Measurements from ENCODE around the gene SH3BP5L. TPM values are rescaled to one million over a fixed set of nuclear protein-coding genes. Genes with fewer than 3 reads are reported as not detected.

SH3BP5L gene
- total and polyA plus RNA-seq, 2 of the 13 experiments (the other 11 are each of a cell fraction or from before 2014, with no cell fraction given): 10.3 to 14.9 TPM

DNA sequence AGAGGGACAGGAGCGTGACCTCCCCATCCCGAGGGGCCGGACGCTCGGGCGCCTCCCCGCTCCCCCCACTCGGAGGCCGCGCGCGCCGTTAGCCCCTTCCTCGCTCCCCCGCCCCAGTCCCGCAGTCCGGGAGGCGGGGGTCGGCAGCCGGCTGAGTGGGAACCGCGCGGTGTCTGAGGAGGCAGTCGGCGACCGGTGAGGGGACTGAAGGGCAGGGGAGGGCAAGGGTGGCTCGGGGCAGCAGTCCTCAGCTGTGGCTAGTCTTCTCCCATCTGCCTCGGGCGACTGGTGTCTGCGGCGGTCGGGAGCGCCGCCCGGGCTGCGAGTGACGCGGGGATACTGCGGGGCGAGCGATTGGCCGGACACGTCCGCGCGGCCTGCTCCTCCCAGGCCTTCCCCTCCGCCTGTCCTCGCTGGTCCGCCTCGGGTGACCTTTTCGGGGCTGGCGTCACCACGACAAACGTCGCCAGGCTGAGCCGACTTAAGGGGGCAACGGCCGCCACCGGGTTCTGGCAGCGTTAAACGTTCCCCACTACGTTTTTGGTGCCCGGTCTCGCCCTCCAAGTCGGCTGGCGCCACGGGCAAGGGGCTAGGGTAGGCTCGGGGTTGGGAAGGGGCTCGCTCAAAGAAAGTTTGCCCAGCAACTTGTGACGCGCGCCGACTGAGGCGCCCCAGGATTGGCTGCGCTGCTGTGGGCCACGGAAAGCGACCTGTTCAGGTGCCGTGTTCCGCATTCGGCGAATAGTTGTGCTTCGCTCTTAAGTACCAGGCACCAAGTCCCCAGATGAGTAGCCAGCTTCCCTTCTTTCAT lies 12.8 kb upstream of the SH3BP5L start (continued):
- TF ChIP-seq TCF7L2 (IDR thresholded peaks at IDR 0.05; ENCODE audit: low read depth, low read length): no peak
- TF ChIP-seq SALL2 (CRISPR knock-in tag; IDR thresholded peaks at IDR 0.05): peak; percentile 88
- no peak for TF ChIP-seq TCF7 (IDR thresholded peaks at IDR 0.05; ENCODE audit: low read depth)
- TF ChIP-seq, protein P1, sequence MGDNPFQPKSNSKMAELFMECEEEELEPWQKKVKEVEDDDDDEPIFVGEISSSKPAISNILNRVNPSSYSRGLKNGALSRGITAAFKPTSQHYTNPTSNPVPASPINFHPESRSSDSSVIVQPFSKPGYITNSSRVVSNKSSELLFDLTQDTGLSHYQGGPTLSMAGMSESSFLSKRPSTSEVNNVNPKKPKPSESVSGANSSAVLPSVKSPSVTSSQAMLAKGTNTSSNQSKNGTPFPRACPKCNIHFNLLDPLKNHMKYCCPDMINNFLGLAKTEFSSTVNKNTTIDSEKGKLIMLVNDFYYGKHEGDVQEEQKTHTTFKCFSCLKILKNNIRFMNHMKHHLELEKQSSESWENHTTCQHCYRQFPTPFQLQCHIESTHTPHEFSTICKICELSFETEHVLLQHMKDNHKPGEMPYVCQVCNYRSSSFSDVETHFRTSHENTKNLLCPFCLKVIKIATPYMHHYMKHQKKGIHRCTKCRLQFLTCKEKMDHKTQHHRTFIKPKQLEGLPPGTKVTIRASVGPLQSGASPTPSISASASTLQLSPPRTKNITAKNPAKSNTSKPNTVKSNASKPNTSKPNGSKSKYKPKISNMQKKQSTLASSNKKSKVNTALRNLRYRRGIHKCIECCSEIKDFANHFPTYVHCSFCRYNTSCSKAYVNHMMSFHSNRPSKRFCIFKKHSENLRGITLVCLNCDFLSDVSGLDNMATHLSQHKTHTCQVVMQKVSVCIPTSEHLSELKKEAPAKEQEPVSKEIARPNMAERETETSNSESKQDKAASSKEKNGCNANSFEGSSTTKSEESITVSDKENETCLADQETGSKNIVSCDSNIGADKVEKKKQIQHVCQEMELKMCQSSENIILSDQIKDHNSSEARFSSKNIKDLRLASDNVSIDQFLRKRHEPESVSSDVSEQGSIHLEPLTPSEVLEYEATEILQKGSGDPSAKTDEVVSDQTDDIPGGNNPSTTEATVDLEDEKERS (CRISPR knock-in tag; IDR thresholded peaks at IDR 0.05): peak; percentile 90; the same call in 1 of the 2 replicates
- peak; percentile 69; the same call in 1 of the 2 replicates for TF ChIP-seq ZNF678 (CRISPR knock-in tag; IDR thresholded peaks at IDR 0.05)
- no peak for TF ChIP-seq GPBP1L1 (CRISPR knock-in tag; IDR thresholded peaks at IDR 0.05)
- TF ChIP-seq POLR2G (IDR thresholded peaks at IDR 0.05; ENCODE audit: low read depth, low read length): peak; percentile 71
- TF ChIP-seq, protein P2, sequence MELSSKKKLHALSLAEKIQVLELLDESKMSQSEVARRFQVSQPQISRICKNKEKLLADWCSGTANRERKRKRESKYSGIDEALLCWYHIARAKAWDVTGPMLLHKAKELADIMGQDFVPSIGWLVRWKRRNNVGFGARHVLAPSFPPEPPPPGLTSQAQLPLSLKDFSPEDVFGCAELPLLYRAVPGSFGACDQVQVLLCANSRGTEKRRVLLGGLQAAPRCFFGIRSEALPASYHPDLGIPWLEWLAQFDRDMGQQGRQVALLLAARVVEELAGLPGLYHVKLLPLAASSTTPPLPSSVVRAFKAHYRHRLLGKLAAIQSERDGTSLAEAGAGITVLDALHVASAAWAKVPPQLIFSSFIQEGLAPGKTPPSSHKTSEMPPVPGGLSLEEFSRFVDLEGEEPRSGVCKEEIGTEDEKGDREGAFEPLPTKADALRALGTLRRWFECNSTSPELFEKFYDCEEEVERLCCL (CRISPR knock-in tag; IDR thresholded peaks at IDR 0.05; ENCODE audit: borderline replicate concordance): no peak
- TF ChIP-seq RFX5 (IDR thresholded peaks at IDR 0.05; ENCODE audit: low read depth, low read length): peak; percentile 98
- 0 out of 2 replicates have a peak, but pooled peaks have one; percentile 51 for TF ChIP-seq ZNF446 (CRISPR knock-in tag; IDR thresholded peaks at IDR 0.05)
- TF ChIP-seq MED13 (CRISPR knock-in tag; IDR thresholded peaks at IDR 0.05): peak; percentile 87; the same call in 1 of the 2 replicates
- TF ChIP-seq ZNF430 (CRISPR knock-in tag; IDR thresholded peaks at IDR 0.05): no peak
- 0 out of 2 replicates have a peak, but pooled peaks have one; percentile 58 for TF ChIP-seq KLF13 (CRISPR knock-in tag; IDR thresholded peaks at IDR 0.05)
- 0 out of 2 replicates have a peak, but pooled peaks have one; percentile 9 for TF ChIP-seq ZNF773 (CRISPR knock-in tag; IDR thresholded peaks at IDR 0.05; ENCODE audit: borderline replicate concordance)
- TF ChIP-seq ZNF274 (CRISPR knock-in tag; IDR thresholded peaks at IDR 0.05): peak; percentile 88; the same call in 1 of the 2 replicates
- no peak for TF ChIP-seq ZNF207 (IDR thresholded peaks at IDR 0.05; ENCODE audit: borderline replicate concordance)
- peak; percentile 20 for TF ChIP-seq HDAC2 (CRISPR knock-in tag; IDR thresholded peaks at IDR 0.05)
- no peak; the same call in none of the 2 replicates for TF ChIP-seq POLR2AphosphoS5 (IDR thresholded peaks at IDR 0.05; ENCODE audit: low read depth, low read length)
- TF ChIP-seq ZBTB20 (CRISPR knock-in tag; IDR thresholded peaks at IDR 0.05; ENCODE audit: borderline replicate concordance, low read depth): peak; percentile 77; the same call in 1 of the 2 replicates
- TF ChIP-seq JDP2 (CRISPR knock-in tag; IDR thresholded peaks at IDR 0.05; ENCODE audit: borderline replicate concordance): no peak
- TF ChIP-seq YEATS4 (CRISPR knock-in tag; IDR thresholded peaks at IDR 0.05; ENCODE audit: borderline replicate concordance): peak; percentile 72
- TF ChIP-seq GATAD1 (CRISPR knock-in tag; IDR thresholded peaks at IDR 0.05): peak; percentile 24; the same call in 1 of the 2 replicates
- TF ChIP-seq ZNF468 (CRISPR knock-in tag; IDR thresholded peaks at IDR 0.05): 0 out of 2 replicates have a peak, but pooled peaks have one; percentile 69
- TF ChIP-seq, protein P3, sequence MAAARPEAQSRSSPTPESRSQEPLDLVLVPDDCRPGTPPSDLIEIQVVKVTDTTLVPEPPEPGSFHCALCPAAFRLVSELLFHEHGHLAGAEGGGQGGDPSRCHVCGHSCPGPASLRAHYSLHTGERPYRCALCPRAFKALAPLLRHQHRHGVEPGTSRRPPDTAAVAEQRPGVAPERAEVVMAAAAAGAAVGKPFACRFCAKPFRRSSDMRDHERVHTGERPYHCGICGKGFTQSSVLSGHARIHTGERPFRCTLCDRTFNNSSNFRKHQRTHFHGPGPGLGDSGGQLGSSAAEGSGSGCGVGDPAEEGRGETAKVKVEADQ (CRISPR knock-in tag; IDR thresholded peaks at IDR 0.05; ENCODE audit: borderline replicate concordance): peak; percentile 59; the same call in 1 of the 2 replicates
